22Rv1 (cell line): ENCODE results near the gene ZNF146.
"Not testable (repeated sequence)": the region's sequence is repeated elsewhere in the genome, so short reads cannot be mapped to it uniquely, and the experiment has no call there.

Experiments used
- H3K27ac ChIP-seq: fragments of 450-650 bp; 2 replicates; pipeline ENCODE4 v1.5.1; 2017
- CTCF ChIP-seq: fragments of 450-650 bp; IDR thresholded peaks from 2 replicates; pipeline ENCODE4 v1.5.1; 2017; ENCODE audit warnings: mild to moderate bottlenecking
- ZFX ChIP-seq: fragments of 450-650 bp; IDR thresholded peaks from 2 replicates; pipeline ENCODE4 v1.6.1; 2017; ENCODE audit warnings: antibody characterized with exemption, borderline replicate concordance

ZNF146 gene

GRCh38 chr19:36266375-36266961 is 51.6 kb downstream of the ZNF146 start:
- H3K27ac ChIP-seq, result no peak overlapping the region
- TF ChIP-seq ZFX, result no peak
- no peak for TF ChIP-seq CTCF

GRCh38 chr19:36267061-36267845 is 52.3 kb downstream of the ZNF146 start:
- TF ChIP-seq ZFX (no peak), CTCF (no peak)
- H3K27ac ChIP-seq, result no peak overlapping the region

DNA sequence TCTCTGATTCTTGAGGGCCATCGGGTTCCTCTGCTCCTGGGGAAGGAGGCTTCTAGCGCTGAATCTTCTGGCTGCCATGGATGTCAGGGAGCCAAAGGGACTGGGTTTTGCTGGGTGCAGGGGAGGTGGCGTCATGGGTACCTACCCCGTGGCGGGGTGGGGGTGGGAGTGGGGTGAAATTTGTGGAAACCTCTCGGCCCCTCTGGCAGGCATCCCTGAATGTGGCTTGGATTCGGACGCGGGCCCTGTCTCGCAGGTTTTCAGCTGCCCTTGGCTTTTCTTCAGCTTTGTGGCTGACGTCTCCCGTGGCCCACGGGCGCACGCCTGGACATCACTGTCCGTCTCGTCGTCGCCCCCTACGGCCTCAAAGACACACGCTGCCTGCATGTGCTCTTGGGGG is 53.2 kb downstream of the ZNF146 start:
- H3K27ac ChIP-seq, result not testable (repeated sequence)

GRCh38 chr19:36268591-36268990 is 53.7 kb downstream of the ZNF146 start:
- H3K27ac ChIP-seq, result not testable (repeated sequence)

DNA sequence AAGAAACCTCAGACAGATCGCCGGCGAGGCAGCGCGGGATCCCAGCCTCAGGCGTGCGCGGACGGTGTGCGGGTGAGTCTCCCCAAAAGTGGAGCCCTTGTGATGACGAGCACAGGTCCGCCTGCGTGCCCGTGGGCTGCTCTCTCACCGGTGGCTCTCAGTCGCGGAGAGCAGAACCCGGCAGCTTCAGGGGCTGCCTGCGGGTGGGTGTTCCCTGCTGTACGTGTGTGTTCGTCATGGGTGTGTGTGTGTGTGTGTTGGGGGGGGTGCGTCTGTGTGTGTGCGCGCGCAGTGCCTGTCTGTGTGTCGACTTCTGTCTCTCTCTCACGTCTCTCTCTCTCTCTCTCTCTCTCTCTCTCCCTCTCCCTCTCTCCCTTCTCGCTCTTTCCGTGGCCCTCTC is 54.4 kb downstream of the ZNF146 start:
- H3K27ac ChIP-seq, result not testable (repeated sequence)
